AG08396 (cell line): ENCODE data around the gene WNT3.
A peak's percentile ranks its signal among the peaks of the same experiment; 100 is the strongest.

Experiments
- DNase-seq: peaks from one replicate; pipeline ENCODE4 v3.0.0; 2012; ENCODE audit warnings: low spot score, mixed read lengths

The WNT3 gene

DNA sequence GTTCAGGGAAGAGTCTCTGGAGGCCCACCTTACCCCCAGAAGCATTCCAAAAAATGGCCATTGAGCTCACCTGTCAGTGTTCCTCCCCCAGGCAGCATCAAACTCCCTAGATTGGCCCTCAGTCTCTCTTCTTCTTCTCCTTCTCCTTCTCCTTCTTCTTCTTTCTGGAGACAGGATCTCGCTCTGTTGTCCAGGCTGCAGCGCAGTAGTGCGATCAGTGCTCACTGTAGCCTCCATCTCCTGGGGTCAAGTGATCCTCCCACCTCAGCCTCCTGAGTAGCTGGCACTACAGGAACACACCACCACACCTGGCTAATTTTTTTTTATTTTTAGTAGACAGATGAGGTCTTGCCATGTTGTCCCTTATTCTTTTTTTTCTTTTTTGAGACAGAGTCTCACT lies 16.4 kb upstream of the WNT3 start:
- no peak for DNase-seq

DNA sequence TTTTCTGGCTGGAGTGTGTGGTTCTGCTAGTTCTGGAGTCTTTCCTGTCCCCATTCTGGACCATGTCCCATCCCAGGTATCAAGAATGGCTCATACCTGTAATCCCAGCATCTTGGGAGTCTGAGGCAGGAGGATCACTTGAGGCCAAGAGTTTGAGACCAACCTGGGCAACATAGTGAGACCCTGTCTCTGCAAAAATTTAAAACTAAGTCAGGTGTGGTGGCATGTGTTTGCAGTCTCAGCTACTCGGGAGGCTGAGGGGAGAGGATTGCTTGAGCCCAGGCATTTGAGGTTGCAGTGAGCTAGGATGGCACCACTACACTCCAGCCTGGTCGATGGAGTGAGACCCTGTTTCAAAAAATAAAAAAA lies 15.3 kb upstream of the WNT3 start:
- no peak for DNase-seq

DNA sequence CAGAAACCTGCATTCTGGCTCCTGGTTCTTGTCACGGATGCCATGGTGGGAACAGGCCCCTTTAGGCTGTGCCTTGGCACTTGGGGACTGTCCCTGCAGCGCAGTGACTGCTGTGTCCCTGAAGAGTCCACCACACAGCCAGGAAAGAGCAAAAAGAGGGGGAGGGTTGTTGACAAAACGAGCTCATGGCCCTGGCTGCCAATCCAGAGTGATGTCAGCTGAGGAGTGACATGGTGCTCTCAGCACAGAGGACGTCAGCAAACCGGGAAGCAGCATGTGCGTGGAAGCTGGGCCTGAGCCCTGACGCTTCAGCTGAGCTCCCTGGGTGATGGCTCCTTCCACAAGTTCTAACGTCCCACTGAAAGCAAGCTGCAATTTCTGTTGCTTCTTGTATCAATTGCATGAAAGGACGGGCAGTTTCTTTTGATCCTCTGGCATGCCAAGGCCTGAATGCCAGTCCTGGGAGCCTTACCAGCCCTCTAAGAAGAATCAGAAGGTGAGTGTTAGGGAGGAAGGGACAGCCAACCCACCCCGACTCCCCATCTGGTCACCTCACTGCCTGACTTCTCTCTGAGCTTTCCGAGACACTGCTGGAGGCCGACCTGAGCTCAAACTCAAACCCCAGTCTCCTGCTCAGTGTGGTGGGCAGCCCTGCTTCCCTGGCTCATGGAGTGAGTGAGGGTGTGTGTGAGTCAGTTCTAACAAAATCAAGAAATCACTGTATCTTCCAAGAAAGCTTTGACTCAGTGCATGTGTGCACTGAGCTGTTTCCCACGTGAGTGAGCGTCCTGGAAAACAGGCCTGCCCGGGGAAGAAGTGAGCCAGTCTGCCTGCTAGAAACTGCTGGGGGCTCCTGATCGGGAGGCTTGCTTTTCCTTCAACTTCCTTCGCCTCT lies 14.7 kb upstream of the WNT3 start:
- DNase-seq, result peak; percentile 79

DNA sequence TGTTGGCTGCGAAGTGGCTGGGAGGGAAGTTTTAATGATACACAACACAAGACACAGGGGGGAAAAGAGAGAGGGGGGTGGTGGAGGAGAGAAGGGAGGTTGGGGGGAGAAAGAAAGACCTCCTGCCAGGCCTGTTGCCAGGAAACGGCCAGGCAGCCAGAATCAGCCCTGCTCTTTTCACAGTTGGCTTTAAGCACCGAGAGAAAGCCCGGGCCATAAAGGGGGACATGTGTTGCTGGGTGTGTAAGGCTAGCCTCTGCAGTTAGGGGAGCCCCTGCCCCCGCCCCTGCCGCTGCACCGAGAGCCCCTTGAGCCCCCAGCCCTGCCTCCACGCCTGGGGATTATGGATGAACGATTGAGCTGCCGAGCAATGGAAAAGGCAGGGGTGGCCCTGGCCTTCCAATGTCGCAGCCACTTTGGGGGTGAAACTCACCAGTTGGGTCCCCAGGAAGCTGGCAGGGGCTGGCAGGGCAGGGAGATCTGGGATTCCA lies 13.9 kb upstream of the WNT3 start:
- DNase-seq, result no peak

DNA sequence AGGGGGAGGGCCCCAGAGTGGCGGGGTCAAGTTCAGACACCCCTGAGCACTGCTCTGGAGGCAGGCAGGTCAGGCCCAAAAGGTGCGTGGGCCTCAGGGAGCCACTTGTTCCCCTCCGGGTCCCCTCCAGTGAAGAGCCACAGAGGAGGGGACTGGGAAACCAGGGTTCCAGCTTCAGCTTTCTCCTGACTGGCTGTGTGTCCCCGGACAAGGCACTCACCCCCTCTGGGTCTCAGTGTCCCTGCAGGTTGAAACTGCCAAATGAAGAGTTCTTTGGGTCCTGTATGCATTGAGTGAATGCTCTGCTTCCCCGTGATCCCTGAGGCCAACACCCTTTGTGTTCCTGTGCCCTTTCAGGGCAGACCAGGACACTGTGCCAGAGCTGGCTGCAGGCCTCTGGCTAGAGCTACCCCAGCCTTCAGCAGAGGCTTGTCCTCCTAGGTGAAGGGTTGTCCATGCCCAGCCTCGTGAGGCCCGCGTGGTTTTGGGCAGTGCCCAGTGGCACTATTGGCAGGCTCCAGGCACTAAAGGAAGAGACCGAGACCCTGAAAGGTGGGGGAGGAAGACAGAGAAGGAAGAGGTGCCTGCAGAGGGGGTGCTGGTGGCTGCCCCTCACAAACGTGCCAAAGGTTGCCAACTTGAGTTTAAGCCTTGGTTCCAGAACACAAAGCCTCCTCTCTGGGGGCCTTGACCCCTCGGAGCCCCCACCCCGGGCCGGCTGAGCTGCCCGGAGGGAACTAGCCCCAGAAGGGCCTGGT lies 13.3 kb upstream of the WNT3 start:
- DNase-seq, result no peak

DNA sequence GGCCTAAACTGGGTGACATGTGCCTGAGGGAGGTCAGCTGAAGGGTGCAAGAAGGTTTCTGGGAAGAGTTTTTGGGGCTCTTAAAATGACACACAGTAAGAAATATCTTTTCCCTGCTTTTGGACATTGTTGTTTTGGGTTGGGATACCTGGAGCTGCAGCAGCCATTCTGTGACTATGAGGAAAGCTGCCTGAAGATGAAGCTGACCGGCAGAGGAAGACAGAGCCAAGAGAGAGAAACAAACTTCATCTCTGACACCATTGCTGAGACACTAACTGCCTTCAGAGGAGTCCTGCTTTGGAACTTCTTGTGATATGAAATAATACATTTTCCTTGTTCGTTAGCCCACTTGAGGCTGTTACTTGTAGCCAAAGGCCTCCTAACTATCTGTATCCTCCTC lies 8.8 kb upstream of the WNT3 start:
- DNase-seq, result no peak

DNA sequence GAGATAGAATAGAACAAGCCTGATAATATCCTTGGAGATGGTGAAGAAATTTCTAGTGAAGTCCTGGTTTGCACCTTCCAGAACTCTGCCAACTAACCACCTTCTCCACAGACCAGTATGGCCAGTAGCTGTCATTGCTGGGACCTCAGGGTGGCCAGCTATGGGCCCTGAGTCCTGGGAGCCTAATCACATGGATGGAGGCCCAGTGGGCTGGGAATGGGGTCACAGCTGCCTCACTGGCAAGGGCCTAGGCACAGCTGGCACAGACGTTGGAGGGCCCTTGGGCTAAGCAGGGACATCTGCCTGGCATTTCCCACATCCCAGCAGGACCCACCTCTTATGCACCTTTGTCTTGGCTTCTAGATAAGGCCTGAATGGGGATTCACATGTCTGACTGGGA lies 7.6 kb upstream of the WNT3 start:
- DNase-seq, result no peak

DNA sequence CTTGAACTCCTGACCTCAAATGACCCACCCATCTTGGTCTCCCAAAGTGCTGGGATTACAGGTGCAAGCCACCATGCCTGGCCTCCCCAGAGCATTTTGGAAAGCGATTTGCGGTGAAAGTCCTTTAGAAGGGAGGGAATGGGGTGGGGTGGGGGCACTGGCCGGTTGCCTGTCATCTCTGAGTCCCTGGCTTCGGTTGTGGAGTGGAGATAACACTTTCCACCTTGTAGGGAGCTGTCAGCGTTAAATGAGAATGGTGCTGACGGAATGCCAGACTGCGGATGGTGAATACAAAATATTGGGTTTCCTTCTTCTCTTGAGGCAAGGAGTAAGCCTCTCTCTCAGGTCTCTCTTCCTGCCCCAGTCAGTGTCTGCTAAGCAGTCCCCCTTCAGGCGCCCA lies 5.2 kb upstream of the WNT3 start:
- no peak for DNase-seq

DNA sequence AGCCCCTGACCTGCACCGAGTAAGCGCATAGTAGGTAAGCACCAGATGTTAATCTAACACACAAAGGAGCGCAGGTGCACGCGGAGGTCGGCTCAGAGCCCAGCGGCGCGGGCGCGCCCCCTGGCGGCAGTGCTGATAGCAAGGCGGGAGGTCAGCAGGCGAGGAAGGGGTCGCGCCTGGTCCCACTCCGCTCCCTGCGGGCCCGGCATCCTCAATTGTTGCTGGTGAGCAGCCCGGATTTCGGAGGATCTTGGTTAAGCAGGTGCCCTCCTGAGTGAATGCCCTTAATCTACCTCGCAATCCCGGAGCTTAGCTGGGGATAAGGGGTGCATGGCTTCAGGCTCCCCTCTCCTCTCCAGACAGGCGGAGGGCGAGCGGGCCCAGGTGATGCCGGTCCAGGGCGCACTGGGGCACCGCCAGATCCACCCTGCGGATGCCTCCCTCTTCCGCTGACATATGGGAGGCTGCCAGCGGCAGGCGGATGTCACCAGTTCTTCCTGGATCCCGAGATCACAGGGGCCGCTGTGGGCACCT lies 4.0 kb upstream of the WNT3 start:
- no peak for DNase-seq

DNA sequence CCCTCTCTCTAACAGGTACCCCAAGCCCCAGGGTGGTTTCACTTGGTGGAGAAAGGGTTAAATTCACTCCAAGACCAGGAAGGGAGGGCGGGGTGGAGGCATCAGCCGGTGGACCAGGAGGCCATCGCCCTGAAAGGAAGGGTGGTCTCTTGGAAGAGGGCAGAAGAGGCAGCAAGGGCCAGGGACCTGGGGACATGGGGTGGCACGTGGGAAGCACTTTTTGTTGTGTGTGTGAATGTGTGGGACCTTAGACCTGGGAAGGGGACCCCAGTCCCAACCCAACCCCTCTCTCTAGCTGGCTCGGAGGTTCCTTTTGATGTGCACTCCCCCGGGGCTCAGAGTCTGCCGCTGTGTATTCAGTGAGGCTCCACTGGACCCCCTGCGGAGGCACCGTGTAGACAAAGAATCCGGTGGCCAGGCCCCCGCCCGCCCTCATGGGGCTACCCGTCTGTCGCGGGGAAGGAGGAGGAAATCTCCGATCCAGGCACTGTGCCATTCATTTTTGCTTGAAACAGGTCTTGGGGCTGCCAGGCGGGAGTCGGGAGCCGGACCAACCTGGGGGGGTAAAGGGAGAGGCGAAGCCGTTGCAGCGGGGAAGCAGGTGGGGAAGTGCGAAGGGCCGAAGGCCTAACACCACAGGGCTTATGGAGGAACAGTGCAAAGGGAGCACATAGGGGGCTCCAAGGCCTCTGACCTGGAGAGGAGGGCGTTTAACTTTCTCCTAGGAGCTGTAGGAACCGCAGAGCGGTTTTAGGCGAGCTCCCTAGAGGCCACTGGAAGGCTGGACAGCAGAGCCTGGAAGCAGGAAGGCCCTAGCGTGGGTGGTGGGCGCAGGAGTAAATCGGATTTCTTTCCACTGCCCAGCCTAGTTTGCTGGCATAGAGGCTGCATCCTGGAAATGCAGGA lies 3.2 kb upstream of the WNT3 start:
- DNase-seq, result no peak

DNA sequence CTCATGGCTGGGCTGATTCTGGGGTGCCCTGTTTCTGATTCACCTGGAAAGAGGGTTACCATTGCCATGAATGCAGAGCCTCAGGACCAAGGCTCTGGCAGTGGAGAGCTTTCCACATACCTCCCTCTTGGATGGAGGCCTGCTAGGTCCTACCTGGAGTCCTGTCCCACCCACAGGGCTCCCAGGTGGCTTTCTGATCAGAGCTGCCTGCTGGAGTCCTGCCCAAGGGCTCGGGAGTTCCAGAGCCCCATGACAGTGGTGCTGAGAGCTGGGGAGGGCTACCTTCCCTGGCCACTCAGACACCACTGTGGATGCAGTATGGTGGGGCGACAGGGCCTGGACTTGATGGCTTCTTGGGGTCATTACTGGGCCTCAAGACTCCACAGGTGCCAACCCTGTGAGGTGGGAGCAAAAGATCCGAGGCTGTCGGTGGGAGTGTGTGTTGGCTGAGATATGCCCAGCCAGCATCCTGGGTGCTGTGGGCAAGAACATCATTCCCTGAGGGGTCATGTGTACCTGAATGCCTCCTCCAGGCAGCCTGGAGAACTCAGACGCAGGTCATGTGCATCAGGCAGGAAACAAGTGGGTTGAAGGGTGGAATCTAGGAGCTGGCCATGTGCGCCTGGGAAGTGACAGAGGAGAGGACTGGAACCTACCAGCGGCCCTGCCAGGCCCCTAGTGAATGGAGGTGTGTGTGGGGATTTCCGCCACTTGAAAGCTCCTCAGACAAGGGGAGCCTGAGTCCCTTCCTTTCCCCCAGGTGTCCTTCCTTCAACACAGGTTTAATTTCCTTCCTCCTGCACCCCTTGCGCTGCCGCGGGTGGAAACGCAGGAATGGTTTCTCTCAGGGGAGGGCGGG lies 2.3 kb upstream of the WNT3 start:
- no peak for DNase-seq

DNA sequence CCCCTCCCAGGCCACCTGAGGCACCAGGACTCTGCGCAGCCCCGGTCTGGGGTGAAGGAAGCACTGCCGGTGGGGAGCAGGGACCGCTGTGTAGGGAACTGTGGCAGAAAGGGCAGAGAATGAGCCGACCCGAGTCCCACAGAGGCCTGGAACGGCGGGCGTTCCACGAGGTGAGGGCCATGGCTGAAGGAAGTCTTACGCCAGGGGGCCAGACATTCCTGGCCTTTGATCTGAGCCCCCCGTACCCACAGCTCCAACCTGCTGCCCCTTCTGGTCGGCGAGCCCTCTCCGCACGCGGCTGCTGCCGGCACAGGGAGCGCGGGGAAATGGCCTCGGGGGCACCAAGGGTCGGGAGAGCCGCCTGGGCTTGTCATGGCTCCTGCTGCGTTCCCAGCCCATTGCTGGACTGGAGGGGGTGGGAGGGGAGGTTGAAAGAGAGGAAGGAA lies 1.4 kb upstream of the WNT3 start:
- DNase-seq, result no peak

DNA sequence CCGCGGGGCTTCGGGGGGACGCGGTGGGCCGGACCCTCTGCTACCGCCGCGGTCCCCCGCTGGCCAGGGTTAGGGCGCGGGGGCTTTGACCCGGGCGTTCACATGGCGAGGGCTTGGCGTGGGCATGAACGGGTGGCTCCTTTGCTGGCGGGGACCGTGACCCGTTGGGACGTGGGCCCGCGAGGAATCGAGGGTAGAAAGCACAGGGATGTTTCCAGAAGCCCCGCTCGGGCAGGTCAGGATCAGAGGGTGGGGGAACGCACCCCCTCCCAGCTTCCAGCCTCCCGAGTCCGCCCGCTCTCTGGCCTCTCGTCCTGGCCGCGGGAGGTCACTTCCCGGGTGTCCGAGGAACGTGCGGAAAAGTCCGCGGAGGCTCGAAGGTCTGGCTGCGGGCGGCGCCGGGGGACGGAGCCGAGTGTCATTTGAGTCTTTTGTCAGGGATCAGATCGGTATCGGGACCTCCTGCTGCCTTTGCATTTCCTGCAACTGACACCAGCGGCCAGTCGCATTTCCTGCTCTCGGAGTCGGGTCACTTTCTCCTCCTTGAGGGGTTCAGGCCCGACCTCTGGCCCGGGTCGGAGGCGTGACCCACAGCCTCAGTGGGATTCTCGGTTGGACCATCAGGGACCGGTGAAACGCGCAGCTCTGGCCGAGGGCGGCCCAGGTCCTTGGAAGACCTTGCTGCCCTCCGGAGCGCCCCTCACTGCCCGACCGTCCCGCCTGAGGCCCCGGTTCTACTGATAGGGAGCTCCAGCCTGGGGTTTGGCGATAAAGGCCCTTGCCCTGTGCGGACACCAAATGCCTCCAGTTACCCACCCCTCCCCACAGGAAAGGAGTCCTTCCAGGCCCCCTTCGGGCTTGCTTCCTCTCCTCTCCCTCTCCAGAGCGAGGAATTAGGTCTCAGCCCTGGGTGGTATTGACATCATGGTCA lies 702 bp upstream of the WNT3 start:
- peak; percentile 58 for DNase-seq

DNA sequence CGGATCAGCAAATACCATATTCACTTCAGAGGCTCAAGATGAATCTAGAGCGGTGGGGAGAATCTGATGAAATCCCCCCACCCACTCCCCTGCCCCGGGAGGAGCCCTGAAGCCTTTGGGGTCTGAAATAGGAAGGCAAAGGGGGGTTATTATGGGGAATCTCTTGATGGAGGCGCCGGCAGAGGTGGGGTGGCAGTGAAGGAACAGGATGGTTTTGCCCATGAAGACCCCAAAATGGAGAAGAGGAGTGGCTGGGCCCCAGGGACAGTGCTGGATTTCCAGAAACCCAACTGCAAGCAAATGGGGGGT lies 637 bp downstream of the WNT3 start:
- no peak for DNase-seq

DNA sequence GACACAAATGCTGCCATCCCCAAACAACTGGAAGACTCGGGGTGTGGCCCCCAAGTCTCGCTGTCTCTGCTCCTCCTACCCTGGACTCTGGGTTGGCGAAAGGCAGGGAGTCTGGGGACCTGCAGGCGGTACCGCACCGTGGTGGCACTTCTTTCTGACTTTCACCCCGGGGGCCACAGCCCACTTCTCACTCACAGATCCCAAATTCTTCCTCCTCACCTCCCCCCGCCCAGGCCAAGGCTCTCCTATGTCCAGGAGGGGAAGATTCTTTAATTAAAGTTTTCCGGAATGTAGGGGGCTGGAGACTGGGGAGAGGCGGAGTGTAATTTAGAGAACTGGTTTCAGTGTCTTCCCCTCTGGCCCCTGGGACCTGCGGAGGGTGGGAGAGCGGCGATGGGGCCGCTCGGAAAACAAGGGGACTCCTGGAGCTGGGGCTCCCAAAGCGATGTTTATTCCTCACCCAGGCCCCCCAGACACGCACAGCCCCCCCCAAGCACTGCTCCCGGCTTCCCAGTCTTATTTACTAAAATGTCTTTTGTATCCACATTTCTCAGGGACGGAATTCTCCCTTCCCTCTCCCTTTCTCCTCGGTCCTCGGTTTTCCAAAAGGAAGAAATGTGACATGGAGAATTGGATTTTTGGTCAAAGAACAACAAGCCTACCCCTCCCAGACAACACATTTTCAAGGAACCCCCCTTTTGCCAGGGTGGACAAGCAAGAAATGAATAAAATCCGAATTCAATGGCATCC lies 1.2 kb downstream of the WNT3 start:
- DNase-seq, result no peak

DNA sequence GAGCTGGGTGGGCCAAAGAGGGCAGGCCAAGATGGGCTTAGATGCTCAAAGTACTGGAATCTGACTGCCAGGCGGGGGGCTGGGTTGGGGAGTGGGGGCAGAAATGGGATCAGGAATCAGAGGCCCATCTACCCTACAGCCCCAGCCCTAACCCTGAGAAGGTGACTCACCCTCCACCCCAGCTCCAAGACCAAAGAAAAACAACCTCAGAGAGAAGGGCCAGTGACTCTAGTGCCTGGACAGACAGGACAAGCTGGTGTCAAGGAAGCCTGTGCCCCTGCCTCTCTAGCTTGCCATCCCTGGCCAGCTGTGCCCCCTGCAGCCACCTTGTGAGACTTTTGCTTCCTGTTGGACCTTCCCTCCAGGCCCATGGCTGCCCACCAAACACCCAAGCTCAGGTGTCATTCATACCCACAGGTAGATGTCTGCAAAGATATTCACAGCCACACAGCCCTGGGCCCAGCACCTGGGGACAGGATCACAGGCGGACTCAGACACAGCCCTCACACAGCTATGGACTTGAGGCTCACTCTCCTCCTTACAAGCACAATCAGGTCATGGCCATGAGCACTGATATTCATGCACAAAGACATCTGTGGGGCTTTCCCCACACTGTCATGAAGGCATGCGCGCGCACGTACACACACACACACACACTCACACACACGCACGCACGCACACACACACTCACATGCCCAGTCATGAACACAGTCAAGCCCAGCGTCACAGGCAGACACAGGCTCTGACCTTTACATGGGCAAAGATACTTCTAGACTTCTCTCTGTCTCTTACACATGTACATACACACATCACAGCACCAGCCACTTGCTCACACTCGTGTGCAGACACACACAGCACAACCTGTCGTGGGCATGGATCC lies 2.8 kb downstream of the WNT3 start:
- no peak for DNase-seq

DNA sequence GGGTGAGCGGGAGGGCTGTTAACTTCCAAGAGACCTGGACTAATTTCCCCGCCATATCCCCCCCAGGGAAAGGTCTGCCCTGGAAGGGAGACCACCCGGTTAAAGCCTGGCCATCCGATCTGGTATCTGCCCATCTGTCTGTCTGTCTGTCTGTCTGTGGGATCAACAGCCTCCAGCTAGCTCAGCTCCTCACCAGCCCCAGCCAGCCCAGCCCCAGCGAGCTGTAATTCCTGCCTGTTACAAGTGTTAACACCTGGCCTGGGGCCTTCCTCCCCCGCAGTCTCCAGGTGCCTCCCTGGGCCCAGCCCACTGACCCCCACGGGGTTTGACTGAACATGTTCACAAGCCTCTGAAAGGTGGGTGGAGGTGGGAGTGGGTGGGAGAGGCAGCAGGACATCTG lies 4.0 kb downstream of the WNT3 start:
- DNase-seq, result no peak

DNA sequence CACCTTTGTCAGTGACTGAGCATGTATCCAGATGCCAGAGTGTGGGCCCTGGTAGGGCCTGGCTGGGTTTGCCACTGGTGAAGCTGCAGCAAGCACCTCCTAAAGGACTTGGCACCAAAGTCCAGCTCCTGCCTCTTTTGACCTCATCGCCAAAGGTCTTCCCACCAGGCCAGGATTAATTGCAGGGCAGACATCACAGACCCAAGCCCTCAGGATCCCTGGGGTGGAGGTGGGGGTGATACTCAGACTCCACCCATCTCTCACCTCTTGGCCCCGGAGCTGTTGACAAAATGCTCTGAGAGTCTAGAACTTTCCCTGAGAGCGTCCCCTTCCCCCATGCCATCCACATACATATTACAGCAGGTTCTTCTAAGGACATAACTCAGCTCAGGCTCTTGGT lies 4.6 kb downstream of the WNT3 start:
- no peak for DNase-seq
